SK-N-SH (cell line): ENCODE data around the gene STYXL2. TPM values are rescaled to one million over a fixed set of nuclear protein-coding genes. Genes with fewer than 3 reads are reported as not detected.

ENCODE experiments used
- CTCF ChIA-PET: fragments of 300-600, 350-600 bp; formaldehyde crosslinking; extraction: SDS; loops from one replicate; lab custom pipeline; 2021; lab: Yijun Ruan, JAX
- POLR2A ChIA-PET: fragments of 350-600 bp; sonication (Branson Sonifier 250); formaldehyde crosslinking; extraction: SDS; loops from one replicate; lab custom pipeline; 2020; ENCODE audit warnings: antibody characterized with exemption, inconsistent platforms; lab: Yijun Ruan, JAX
- DNase-seq: peaks from one replicate; pipeline ENCODE4 v3.0.0; 2012
- H2AFZ ChIP-seq: fragments of 200-600 bp; sonication (generic); 2 replicates; pipeline ENCODE4 v1.8.1; 2016; ENCODE audit warnings: antibody characterized with exemption, mild to moderate bottlenecking, low read depth
- H3F3A ChIP-seq: fragments of 200-600 bp; sonication (generic); replicated peaks from 2 replicates; pipeline ENCODE3; 2016; ENCODE audit warnings: antibody characterized with exemption, mild to moderate bottlenecking; ENCODE audit not compliant: insufficient read depth
- H3K27ac ChIP-seq, 2 experiments: fragments of 200-500 bp in 1 of 2; fragments of 200-600 bp in 1 of 2; sonication (Bioruptor generic) in 1 of 2; sonication (generic), shearing (Covaris generic) in 1 of 2; 2 replicates each; pipeline versions ENCODE4 v1.5.1 to v1.6.1; 2014 to 2016; ENCODE audit warnings: low read depth in 2 of 2, inconsistent platforms in 1 of 2, low read length in 1 of 2, mild to moderate bottlenecking in 1 of 2, mixed read lengths in 1 of 2
- H3K27me3 ChIP-seq: fragments of 200-600 bp; sonication (generic), shearing (Covaris generic); 2 replicates; pipeline ENCODE4 v1.6.1; 2016; ENCODE audit warnings: mixed run types; ENCODE audit not compliant: insufficient read depth
- H3K36me3 ChIP-seq, 2 experiments: fragments of 200-500 bp in 1 of 2; fragments of 200-600 bp in 1 of 2; sonication (Bioruptor generic) in 1 of 2; sonication (generic) in 1 of 2; replicated peaks in 1 of 2; 2 replicates each; pipeline versions ENCODE3 to v1.5.1; 2014 to 2016; ENCODE audit warnings: low read length in 1 of 2, mild to moderate bottlenecking in 1 of 2; ENCODE audit not compliant: insufficient read depth in 2 of 2, control insufficient read depth in 1 of 2
- H3K4me1 ChIP-seq, 2 experiments: fragments of 200-500 bp in 1 of 2; fragments of 200-600 bp in 1 of 2; sonication (Bioruptor generic) in 1 of 2; sonication (generic), shearing (Covaris generic) in 1 of 2; 2 replicates each; pipeline versions ENCODE4 v1.5.1 to v1.6.1; 2014 to 2016; ENCODE audit warnings: low read depth in 1 of 2, low read length in 1 of 2, mixed run types in 1 of 2; ENCODE audit not compliant: insufficient read depth in 2 of 2, control insufficient read depth in 1 of 2
- H3K4me2 ChIP-seq: fragments of 200-600 bp; sonication (generic), shearing (Covaris generic); 2 replicates; pipeline ENCODE4 v1.6.1; 2017; ENCODE audit warnings: mixed run types
- H3K4me3 ChIP-seq, 2 experiments: fragments of 200-500 bp in 1 of 2; fragments of 200-600 bp in 1 of 2; sonication (Bioruptor generic) in 1 of 2; sonication (generic), shearing (Covaris generic) in 1 of 2; 2 replicates each; pipeline versions ENCODE4 v1.5.1 to v1.8.1; 2014 to 2016; ENCODE audit warnings: low read depth in 2 of 2, inconsistent platforms in 1 of 2, low read length in 1 of 2, mild to moderate bottlenecking in 1 of 2, mixed read lengths in 1 of 2, moderate library complexity in 1 of 2
- H3K79me2 ChIP-seq: fragments of 200-600 bp; sonication (generic); 2 replicates; pipeline ENCODE4 v1.8.1; 2017; ENCODE audit warnings: mild to moderate bottlenecking; ENCODE audit not compliant: insufficient read depth
- H3K9ac ChIP-seq: fragments of 200-600 bp; sonication (generic); 2 replicates; pipeline ENCODE4 v1.6.1; 2017; ENCODE audit warnings: mixed run types
- H3K9me2 ChIP-seq: fragments of 200-600 bp; sonication (generic); 2 replicates; pipeline ENCODE4 v1.6.1; 2017; ENCODE audit warnings: mixed run types
- H3K9me3 ChIP-seq: fragments of 200-600 bp; sonication (generic); 2 replicates; pipeline ENCODE4 v1.6.1; 2017; ENCODE audit warnings: mixed run types, mild to moderate bottlenecking, moderate library complexity
- H4K20me1 ChIP-seq: fragments of 200-600 bp; sonication (generic); 2 replicates; pipeline ENCODE4 v1.6.1; 2017; ENCODE audit warnings: mild to moderate bottlenecking, mixed run types; ENCODE audit not compliant: insufficient read depth
- EZH2phosphoT487 ChIP-seq: fragments of 200-600 bp; sonication (generic); IDR thresholded peaks from 2 replicates; pipeline ENCODE4 v1.6.1; 2017; ENCODE audit warnings: low read depth, mixed run types, mild to moderate bottlenecking, antibody characterized with exemption, moderate library complexity, borderline replicate concordance
- FOXM1 ChIP-seq: IDR thresholded peaks from 2 replicates; pipeline ENCODE4 v1.4.0; 2012; ENCODE audit warnings: low read depth, mild to moderate bottlenecking
- GABPA ChIP-seq: IDR thresholded peaks from 2 replicates; pipeline ENCODE4 v1.4.0; 2012; ENCODE audit warnings: low read depth, mild to moderate bottlenecking
- MXI1 ChIP-seq: IDR thresholded peaks from 2 replicates; pipeline ENCODE4 v1.6.1; 2012; ENCODE audit warnings: mild to moderate bottlenecking, low read depth, low read length, improper control_type of control experiment
- POLR2AphosphoS5 ChIP-seq: IDR thresholded peaks from 2 replicates; pipeline ENCODE4 v1.6.1; 2012; ENCODE audit warnings: low read depth, low read length
- RAD21 ChIP-seq: IDR thresholded peaks from 2 replicates; pipeline ENCODE4 v1.6.1; 2012; ENCODE audit warnings: mild to moderate bottlenecking, low read length
- RFX5 ChIP-seq: IDR thresholded peaks from 2 replicates; pipeline ENCODE4 v1.6.1; 2012; ENCODE audit warnings: mild to moderate bottlenecking, improper control_type of control experiment, low read length
- SMC3 ChIP-seq: IDR thresholded peaks from 2 replicates; pipeline ENCODE4 v1.6.1; 2012; ENCODE audit warnings: low read depth, low read length, improper control_type of control experiment
- TAF1 ChIP-seq: IDR thresholded peaks from 2 replicates; pipeline ENCODE4 v1.6.1; 2012; ENCODE audit warnings: low read depth, mild to moderate bottlenecking, low read length, moderate library complexity, borderline replicate concordance
- WGBS: methylation state at CpG from one replicate; pipeline ENCODE4 v1.1.6; 2017; ENCODE audit warnings: low lambda C conversion rate; 5-methylcytosine and 5-hydroxymethylcytosine counted together
- polyA plus RNA-seq, 3 experiments: library from polyadenylated mRNA; depleted of rRNA; stranded (reverse); fragments of >200 nt; gene quantifications; 2 replicates each; pipeline ENCODE4 v1.2.3, GENCODE V29; 2012
- TF ChIP-seq, protein P1 (sequence below): IDR thresholded peaks from 2 replicates; pipeline ENCODE4 v1.6.1; 2012; ENCODE audit warnings: mild to moderate bottlenecking, low read depth, low read length, moderate library complexity
- TF ChIP-seq, protein P2 (sequence below): IDR thresholded peaks from 2 replicates; pipeline ENCODE4 v1.4.0; 2012; ENCODE audit warnings: low read depth, borderline replicate concordance
- TF ChIP-seq, protein P3 (sequence below): IDR thresholded peaks from 2 replicates; pipeline ENCODE4 v1.4.0; 2012; ENCODE audit warnings: low read depth, borderline replicate concordance
- TF ChIP-seq, protein P4 (sequence below): IDR thresholded peaks from 2 replicates; pipeline ENCODE4 v1.4.0; 2012; ENCODE audit warnings: low read depth
- TF ChIP-seq, protein P5 (sequence below): fragments of 150-350 bp; IDR thresholded peaks from 2 replicates; pipeline ENCODE4 v1.6.1; 2017; ENCODE audit warnings: antibody characterized with exemption, low read length, low read depth, borderline replicate concordance
- TF ChIP-seq, protein P6 (sequence below): fragments of 200-600 bp; sonication (generic); IDR thresholded peaks from 2 replicates; pipeline ENCODE4 v1.6.1; 2017; ENCODE audit warnings: antibody characterized with exemption, mild to moderate bottlenecking, moderate library complexity

Gene STYXL2
- polyA plus RNA-seq, 1 of the 3 experiments (the other 2 are of a cell fraction) = not detected

DNA sequence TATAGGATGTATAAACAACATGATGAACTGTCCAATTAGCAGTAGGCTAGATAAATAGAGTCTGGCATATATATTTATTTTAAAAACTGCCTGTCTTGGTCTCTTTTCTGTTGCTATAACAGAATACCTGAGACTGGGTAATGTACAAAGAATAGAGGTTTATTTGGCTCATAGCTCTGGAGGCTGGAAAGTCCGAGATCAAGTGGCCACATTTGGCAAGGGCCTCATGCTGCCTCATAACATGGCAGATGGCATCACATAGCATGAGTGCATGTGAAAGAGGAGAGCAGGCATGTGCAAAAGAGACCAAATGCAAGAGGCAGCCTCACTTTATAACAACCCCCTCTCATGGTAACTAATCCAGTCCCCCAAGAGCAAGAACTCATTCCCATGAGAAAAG lies 6.0 kb downstream of the STYXL2 start:
- no peak for DNase-seq
- TF ChIP-seq, protein P1, sequence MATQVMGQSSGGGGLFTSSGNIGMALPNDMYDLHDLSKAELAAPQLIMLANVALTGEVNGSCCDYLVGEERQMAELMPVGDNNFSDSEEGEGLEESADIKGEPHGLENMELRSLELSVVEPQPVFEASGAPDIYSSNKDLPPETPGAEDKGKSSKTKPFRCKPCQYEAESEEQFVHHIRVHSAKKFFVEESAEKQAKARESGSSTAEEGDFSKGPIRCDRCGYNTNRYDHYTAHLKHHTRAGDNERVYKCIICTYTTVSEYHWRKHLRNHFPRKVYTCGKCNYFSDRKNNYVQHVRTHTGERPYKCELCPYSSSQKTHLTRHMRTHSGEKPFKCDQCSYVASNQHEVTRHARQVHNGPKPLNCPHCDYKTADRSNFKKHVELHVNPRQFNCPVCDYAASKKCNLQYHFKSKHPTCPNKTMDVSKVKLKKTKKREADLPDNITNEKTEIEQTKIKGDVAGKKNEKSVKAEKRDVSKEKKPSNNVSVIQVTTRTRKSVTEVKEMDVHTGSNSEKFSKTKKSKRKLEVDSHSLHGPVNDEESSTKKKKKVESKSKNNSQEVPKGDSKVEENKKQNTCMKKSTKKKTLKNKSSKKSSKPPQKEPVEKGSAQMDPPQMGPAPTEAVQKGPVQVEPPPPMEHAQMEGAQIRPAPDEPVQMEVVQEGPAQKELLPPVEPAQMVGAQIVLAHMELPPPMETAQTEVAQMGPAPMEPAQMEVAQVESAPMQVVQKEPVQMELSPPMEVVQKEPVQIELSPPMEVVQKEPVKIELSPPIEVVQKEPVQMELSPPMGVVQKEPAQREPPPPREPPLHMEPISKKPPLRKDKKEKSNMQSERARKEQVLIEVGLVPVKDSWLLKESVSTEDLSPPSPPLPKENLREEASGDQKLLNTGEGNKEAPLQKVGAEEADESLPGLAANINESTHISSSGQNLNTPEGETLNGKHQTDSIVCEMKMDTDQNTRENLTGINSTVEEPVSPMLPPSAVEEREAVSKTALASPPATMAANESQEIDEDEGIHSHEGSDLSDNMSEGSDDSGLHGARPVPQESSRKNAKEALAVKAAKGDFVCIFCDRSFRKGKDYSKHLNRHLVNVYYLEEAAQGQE = no peak
- TF ChIP-seq GABPA = no peak
- TF ChIP-seq FOXM1 = no peak
- TF ChIP-seq, protein P2, sequence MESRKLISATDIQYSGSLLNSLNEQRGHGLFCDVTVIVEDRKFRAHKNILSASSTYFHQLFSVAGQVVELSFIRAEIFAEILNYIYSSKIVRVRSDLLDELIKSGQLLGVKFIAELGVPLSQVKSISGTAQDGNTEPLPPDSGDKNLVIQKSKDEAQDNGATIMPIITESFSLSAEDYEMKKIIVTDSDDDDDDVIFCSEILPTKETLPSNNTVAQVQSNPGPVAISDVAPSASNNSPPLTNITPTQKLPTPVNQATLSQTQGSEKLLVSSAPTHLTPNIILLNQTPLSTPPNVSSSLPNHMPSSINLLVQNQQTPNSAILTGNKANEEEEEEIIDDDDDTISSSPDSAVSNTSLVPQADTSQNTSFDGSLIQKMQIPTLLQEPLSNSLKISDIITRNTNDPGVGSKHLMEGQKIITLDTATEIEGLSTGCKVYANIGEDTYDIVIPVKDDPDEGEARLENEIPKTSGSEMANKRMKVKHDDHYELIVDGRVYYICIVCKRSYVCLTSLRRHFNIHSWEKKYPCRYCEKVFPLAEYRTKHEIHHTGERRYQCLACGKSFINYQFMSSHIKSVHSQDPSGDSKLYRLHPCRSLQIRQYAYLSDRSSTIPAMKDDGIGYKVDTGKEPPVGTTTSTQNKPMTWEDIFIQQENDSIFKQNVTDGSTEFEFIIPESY = no peak
- TF ChIP-seq MXI1 = no peak
- TF ChIP-seq TAF1 = no peak
- POLR2A ChIA-PET = no interaction called here
- Histone ChIP-seq H3K27ac (no peak overlapping the region), H3F3A (no peaks in the 10 kb centered on the region), H4K20me1 (no peaks in the 10 kb centered on the region), H3K79me2 (no peaks in the 10 kb centered on the region), H3K4me2 (no peak overlapping the region), H3K9ac (no peak overlapping the region), H3K9me3 (no peaks in the 10 kb centered on the region), H3K4me3 (no peak overlapping the region), H3K27me3 (no peaks in the 10 kb centered on the region), H3K9me2 (no peaks in the 10 kb centered on the region), H3K4me1 (peaks cover 0 to 4% of the 10 kb centered on the region in 2 experiments; a peak in 1 of 4 replicates), H2AFZ (no peak overlapping the region), H3K36me3 (no peaks in the 10 kb centered on the region)
- CTCF ChIA-PET = no interaction called here
- 6% methylated on average over 1 of the region's 1 CpG for WGBS

DNA sequence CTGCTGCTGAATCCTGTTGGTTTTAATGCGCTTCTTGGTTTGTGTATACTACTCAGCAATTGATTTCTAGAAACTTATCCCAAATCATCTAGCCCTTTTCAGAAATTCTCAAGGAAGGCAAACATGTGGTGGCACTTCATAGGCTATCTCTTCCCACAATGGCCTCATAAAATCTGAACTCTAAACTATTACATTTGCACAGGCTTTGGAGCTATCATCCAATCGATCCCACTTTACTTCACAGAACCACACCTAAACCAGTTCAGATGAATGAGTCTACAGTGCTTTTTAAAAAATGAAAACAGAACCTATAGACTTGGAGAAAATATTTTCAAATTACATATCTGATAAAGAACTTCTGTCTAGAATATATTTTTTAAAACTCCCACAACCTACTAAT lies 6.9 kb downstream of the STYXL2 start:
- no peak for DNase-seq
- POLR2A ChIA-PET = no interaction called here
- H3K27ac ChIP-seq = no peak overlapping the region
- H3K4me2 ChIP-seq = no peak overlapping the region
- H3K79me2 ChIP-seq = no peaks in the 10 kb centered on the region
- H3F3A ChIP-seq = no peaks in the 10 kb centered on the region
- WGBS = 31% methylated on average over 2 of the region's 2 CpGs
- no peaks in the 10 kb centered on the region for H4K20me1 ChIP-seq
- no peak overlapping the region for H2AFZ ChIP-seq
- H3K9me2 ChIP-seq = no peaks in the 10 kb centered on the region
- no peak overlapping the region for H3K4me3 ChIP-seq
- no peaks in the 10 kb centered on the region for H3K9me3 ChIP-seq
- no peak overlapping the region for H3K9ac ChIP-seq
- H3K36me3 ChIP-seq = no peaks in the 10 kb centered on the region
- H3K4me1 ChIP-seq = no peaks in the 10 kb centered on the region
- CTCF ChIA-PET = no interaction called here
- H3K27me3 ChIP-seq = no peaks in the 10 kb centered on the region
- TF ChIP-seq POLR2AphosphoS5 (no peak), RFX5 (no peak), EZH2phosphoT487 (no peak), RAD21 (no peak), TAF1 (no peak), SMC3 (no peak)
- TF ChIP-seq, protein P3, sequence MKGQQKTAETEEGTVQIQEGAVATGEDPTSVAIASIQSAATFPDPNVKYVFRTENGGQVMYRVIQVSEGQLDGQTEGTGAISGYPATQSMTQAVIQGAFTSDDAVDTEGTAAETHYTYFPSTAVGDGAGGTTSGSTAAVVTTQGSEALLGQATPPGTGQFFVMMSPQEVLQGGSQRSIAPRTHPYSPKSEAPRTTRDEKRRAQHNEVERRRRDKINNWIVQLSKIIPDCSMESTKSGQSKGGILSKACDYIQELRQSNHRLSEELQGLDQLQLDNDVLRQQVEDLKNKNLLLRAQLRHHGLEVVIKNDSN = no peak
- TF ChIP-seq, protein P4, sequence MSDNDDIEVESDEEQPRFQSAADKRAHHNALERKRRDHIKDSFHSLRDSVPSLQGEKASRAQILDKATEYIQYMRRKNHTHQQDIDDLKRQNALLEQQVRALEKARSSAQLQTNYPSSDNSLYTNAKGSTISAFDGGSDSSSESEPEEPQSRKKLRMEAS = no peak
- TF ChIP-seq, protein P5, sequence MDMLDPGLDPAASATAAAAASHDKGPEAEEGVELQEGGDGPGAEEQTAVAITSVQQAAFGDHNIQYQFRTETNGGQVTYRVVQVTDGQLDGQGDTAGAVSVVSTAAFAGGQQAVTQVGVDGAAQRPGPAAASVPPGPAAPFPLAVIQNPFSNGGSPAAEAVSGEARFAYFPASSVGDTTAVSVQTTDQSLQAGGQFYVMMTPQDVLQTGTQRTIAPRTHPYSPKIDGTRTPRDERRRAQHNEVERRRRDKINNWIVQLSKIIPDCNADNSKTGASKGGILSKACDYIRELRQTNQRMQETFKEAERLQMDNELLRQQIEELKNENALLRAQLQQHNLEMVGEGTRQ = no peak
- TF ChIP-seq, protein P2 = no peak
- TF ChIP-seq, protein P6, sequence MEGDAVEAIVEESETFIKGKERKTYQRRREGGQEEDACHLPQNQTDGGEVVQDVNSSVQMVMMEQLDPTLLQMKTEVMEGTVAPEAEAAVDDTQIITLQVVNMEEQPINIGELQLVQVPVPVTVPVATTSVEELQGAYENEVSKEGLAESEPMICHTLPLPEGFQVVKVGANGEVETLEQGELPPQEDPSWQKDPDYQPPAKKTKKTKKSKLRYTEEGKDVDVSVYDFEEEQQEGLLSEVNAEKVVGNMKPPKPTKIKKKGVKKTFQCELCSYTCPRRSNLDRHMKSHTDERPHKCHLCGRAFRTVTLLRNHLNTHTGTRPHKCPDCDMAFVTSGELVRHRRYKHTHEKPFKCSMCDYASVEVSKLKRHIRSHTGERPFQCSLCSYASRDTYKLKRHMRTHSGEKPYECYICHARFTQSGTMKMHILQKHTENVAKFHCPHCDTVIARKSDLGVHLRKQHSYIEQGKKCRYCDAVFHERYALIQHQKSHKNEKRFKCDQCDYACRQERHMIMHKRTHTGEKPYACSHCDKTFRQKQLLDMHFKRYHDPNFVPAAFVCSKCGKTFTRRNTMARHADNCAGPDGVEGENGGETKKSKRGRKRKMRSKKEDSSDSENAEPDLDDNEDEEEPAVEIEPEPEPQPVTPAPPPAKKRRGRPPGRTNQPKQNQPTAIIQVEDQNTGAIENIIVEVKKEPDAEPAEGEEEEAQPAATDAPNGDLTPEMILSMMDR = no peak
